Left renal cortex interstitium (tissue), 4 donors: ENCODE measurements around the gene DNASE1L3. TPM values are rescaled to one million over a fixed set of nuclear protein-coding genes. Genes with fewer than 3 reads are reported as not detected.
"Not testable (repeated sequence)": the region's sequence is repeated elsewhere in the genome, so short reads cannot be mapped to it uniquely, and the experiment has no call there.

Experiments
- DNase-seq, 4 donors: peaks; one replicate each; pipeline ENCODE4 v3.0.0-alpha.2; 2013; ENCODE audit warnings: low read depth in 4 of 4, low spot score in 2 of 4, missing footprints in 1 of 4
- polyA plus RNA-seq, 4 donors: library from polyadenylated mRNA; unstranded; fragments of 120-200 nt; gene quantifications; one replicate each; pipeline ENCODE4 v1.2.1, GENCODE V29; 2013; ENCODE audit not compliant: insufficient read length in 4 of 4

Gene DNASE1L3
- polyA plus RNA-seq, 4 donors = 2.5 to 19.7 (median 10.1) TPM

GRCh38 chr3:58236527-58237237 lies 25.9 kb upstream of the DNASE1L3 start:
- no peak for DNase-seq

GRCh38 chr3:58235970-58236369 lies 25.2 kb upstream of the DNASE1L3 start:
- no peak for DNase-seq

- DNase-seq = no peak
These were observed 23.8 kb upstream of the DNASE1L3 start for GRCh38 chr3:58234516-58234931.

- DNase-seq = no peak
These were observed 20.9 kb upstream of the DNASE1L3 start for GRCh38 chr3:58231666-58232065.

- DNase-seq = no peak
These were observed 20.2 kb upstream of the DNASE1L3 start for GRCh38 chr3:58230876-58231552.

- DNase-seq = not testable (repeated sequence)
These were observed 17.2 kb upstream of the DNASE1L3 start for GRCh38 chr3:58227933-58228332.

GRCh38 chr3:58223855-58224254 lies 13.1 kb upstream of the DNASE1L3 start:
- DNase-seq = no peak

- DNase-seq = no peak
These were observed 11.5 kb upstream of the DNASE1L3 start for GRCh38 chr3:58222161-58222724.

GRCh38 chr3:58218904-58219303 lies 8.1 kb upstream of the DNASE1L3 start:
- no peak for DNase-seq

- DNase-seq = no peak
These were observed 6.5 kb upstream of the DNASE1L3 start for GRCh38 chr3:58217209-58217811.

GRCh38 chr3:58216496-58217195 lies 5.9 kb upstream of the DNASE1L3 start:
- DNase-seq = no peak

- no peak for DNase-seq
These were observed 4.7 kb upstream of the DNASE1L3 start for GRCh38 chr3:58215317-58216025.

GRCh38 chr3:58214484-58215316 lies 3.9 kb upstream of the DNASE1L3 start:
- no peak for DNase-seq

- no peak for DNase-seq
These were observed 839 bp downstream of the DNASE1L3 start for GRCh38 chr3:58209933-58210332.

- no peak for DNase-seq
These were observed 2.8 kb downstream of the DNASE1L3 start for GRCh38 chr3:58207954-58208353.

GRCh38 chr3:58206406-58207011 lies 4.3 kb downstream of the DNASE1L3 start:
- DNase-seq = no peak

- no peak for DNase-seq
These were observed 4.8 kb downstream of the DNASE1L3 start for GRCh38 chr3:58205981-58206380.

- no peak for DNase-seq
These were observed 6.1 kb downstream of the DNASE1L3 start for GRCh38 chr3:58204720-58205119.

GRCh38 chr3:58203541-58203940 lies 7.2 kb downstream of the DNASE1L3 start:
- DNase-seq = no peak
